Neural cell (in vitro differentiated cells): Measurements from ENCODE around the gene KCNQ5.

ENCODE experiments used
- EP300 ChIP-seq: fragments of 450-650 bp; conservative IDR thresholded peaks from 2 replicates; pipeline ENCODE4 v1.6.1; 2014; ENCODE audit warnings: antibody characterized with exemption, mild to moderate bottlenecking, moderate library complexity; ENCODE audit not compliant: poor library complexity, severe bottlenecking
- POLR2AphosphoS5 ChIP-seq: IDR thresholded peaks from 2 replicates; pipeline ENCODE4 v1.6.1; 2012
- RAD21 ChIP-seq: fragments of 450-650 bp; conservative IDR thresholded peaks from 2 replicates; pipeline ENCODE4 v1.6.1; 2014; ENCODE audit warnings: antibody characterized with exemption, mild to moderate bottlenecking, moderate library complexity
- TAF1 ChIP-seq: IDR thresholded peaks from 2 replicates; pipeline ENCODE4 v1.6.1; 2012; ENCODE audit warnings: low read depth
- TF ChIP-seq, protein P1 (sequence below): fragments of 450-650 bp; IDR thresholded peaks from 2 replicates; pipeline ENCODE4 v1.5.1; 2014; ENCODE audit warnings: antibody characterized with exemption, mild to moderate bottlenecking, moderate library complexity; ENCODE audit not compliant: poor library complexity, severe bottlenecking

GRCh38 chr6:73088138-73088813, 466.4 kb downstream of the KCNQ5 start:
- TF ChIP-seq TAF1 (no peak), EP300 (no peak), POLR2AphosphoS5 (no peak), RAD21 (no peak)
- TF ChIP-seq, protein P1, sequence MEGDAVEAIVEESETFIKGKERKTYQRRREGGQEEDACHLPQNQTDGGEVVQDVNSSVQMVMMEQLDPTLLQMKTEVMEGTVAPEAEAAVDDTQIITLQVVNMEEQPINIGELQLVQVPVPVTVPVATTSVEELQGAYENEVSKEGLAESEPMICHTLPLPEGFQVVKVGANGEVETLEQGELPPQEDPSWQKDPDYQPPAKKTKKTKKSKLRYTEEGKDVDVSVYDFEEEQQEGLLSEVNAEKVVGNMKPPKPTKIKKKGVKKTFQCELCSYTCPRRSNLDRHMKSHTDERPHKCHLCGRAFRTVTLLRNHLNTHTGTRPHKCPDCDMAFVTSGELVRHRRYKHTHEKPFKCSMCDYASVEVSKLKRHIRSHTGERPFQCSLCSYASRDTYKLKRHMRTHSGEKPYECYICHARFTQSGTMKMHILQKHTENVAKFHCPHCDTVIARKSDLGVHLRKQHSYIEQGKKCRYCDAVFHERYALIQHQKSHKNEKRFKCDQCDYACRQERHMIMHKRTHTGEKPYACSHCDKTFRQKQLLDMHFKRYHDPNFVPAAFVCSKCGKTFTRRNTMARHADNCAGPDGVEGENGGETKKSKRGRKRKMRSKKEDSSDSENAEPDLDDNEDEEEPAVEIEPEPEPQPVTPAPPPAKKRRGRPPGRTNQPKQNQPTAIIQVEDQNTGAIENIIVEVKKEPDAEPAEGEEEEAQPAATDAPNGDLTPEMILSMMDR = no peak
